ENCODE results near the gene BTD.

GRCh38 chr3:15646851-15647511 is 45.4 kb downstream of the BTD start:
- TF ChIP-seq CTCF (conservative IDR thresholded peaks at IDR 0.05): no peak
- no peak for TF ChIP-seq EZH2 (IDR thresholded peaks at IDR 0.05; ENCODE audit: low read depth)
